ENCODE data around the gene TRIM7.

The TRIM7 gene

DNA sequence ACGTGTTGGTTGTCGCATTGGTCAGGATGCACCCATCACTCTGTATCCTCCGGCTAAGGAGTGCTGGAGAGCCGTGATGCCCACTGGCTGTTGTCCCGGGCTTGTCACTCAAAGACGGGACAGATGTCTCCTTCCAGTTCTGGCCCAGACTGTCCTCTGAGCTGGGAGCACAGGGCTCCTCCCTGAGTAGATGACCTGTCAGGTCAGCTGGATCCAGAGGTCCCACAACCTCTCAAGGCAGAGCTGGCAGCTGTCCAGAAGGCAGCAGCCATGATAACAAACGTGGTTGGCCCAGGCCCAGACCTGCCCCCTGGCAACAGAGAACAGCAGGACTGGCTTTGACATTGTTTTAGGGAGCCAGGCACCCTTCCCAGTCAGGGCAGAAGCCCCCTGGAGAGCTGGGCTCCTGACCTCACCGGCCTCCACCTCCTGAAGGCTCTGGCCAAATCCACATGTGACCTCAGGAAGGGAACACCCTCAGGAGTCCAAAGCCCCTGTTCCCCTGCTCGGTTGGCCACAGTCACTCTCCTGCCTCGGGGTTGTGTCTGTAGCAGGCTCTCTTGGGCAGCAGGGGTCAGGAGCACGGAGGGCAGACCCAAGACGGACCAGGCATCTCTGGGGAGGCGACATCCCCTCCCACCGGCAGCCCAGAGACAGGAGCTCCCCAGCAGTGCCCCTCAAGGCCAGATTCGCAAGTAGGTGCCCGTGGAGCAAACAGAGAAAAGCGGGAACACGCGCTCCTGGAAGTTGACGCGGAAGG lies 10.3 kb downstream of the TRIM7 start:
- peak; percentile 73 for TF ChIP-seq NFIC (IDR thresholded peaks at IDR 0.05)
- TF ChIP-seq EGR1 (IDR thresholded peaks at IDR 0.05): no peak
- no peak for TF ChIP-seq CEBPB (IDR thresholded peaks at IDR 0.05)
- no peak for TF ChIP-seq CREB1 (IDR thresholded peaks at IDR 0.05; ENCODE audit: low read depth)
- TF ChIP-seq EP300 (IDR thresholded peaks at IDR 0.05; ENCODE audit: borderline replicate concordance): no peak
- no peak for TF ChIP-seq MAX (IDR thresholded peaks at IDR 0.05)
- no peak for TF ChIP-seq RAD21 (IDR thresholded peaks at IDR 0.05; ENCODE audit: low read depth)
- peak; percentile 58; the same call in 1 of the 2 replicates for TF ChIP-seq YY1 (IDR thresholded peaks at IDR 0.05; ENCODE audit: low read depth)
- TF ChIP-seq TCF12 (IDR thresholded peaks at IDR 0.05; ENCODE audit: low read depth): no peak
- TF ChIP-seq, protein P1, sequence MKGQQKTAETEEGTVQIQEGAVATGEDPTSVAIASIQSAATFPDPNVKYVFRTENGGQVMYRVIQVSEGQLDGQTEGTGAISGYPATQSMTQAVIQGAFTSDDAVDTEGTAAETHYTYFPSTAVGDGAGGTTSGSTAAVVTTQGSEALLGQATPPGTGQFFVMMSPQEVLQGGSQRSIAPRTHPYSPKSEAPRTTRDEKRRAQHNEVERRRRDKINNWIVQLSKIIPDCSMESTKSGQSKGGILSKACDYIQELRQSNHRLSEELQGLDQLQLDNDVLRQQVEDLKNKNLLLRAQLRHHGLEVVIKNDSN (IDR thresholded peaks at IDR 0.05): no peak
- no peak for TF ChIP-seq TAF1 (IDR thresholded peaks at IDR 0.05; ENCODE audit: low read depth)
- TF ChIP-seq REST (IDR thresholded peaks at IDR 0.05; ENCODE audit: low read depth): no peak
- no peak for TF ChIP-seq FOXM1 (IDR thresholded peaks at IDR 0.05; ENCODE audit: borderline replicate concordance, low read depth)
- no peak for TF ChIP-seq TEAD4 (IDR thresholded peaks at IDR 0.05)
- no peak for TF ChIP-seq ZBTB7A (IDR thresholded peaks at IDR 0.05; ENCODE audit: low read depth)

GRCh38 chr5:181193656-181194055 lies 11.3 kb downstream of the TRIM7 start:
- TF ChIP-seq EP300 (IDR thresholded peaks at IDR 0.05; ENCODE audit: borderline replicate concordance) (no peak), YY1 (IDR thresholded peaks at IDR 0.05; ENCODE audit: low read depth) (no peak), NFIC (IDR thresholded peaks at IDR 0.05) (no peak), TEAD4 (IDR thresholded peaks at IDR 0.05) (no peak), RAD21 (IDR thresholded peaks at IDR 0.05; ENCODE audit: low read depth) (no peak), MAX (IDR thresholded peaks at IDR 0.05) (no peak), CREB1 (IDR thresholded peaks at IDR 0.05; ENCODE audit: low read depth) (no peak)

DNA sequence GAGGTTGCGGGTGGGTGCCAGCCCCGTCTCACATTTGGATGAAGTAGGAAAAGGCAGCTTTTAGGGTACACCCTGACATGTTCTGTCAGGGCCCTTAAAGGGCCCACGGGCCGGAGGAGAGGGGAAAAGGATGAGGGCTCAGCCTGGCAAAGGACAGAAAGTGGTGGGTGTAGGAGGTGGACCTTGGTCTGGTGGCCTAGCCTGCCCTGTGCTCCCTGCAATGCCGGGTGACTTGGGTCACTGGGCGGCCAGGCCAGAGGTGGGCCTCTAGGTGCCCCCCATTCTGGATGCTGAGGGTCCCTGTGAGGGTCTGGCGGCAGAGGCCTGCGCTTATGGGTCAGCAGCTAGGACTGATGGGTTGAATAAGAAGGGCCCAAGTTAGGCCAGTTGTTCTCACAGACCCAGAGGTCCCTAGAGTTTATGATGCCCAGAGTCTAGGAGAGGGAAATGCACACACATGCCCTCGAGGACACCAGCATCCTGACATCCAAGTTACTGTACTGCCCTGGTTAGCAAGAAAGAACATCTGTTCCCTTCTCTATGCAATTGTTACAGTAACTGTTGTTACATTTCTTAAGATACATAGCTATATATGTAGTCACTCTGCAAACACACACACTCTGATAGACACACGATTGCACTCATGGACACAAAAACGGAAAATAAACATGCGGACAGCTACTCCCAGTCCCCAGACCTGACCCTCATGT lies 12.5 kb downstream of the TRIM7 start:
- TF ChIP-seq CEBPB (IDR thresholded peaks at IDR 0.05) (no peak), EP300 (IDR thresholded peaks at IDR 0.05; ENCODE audit: borderline replicate concordance) (no peak), YY1 (IDR thresholded peaks at IDR 0.05; ENCODE audit: low read depth) (no peak), RAD21 (IDR thresholded peaks at IDR 0.05; ENCODE audit: low read depth) (no peak), EGR1 (IDR thresholded peaks at IDR 0.05) (no peak), MAX (IDR thresholded peaks at IDR 0.05) (no peak), TAF1 (IDR thresholded peaks at IDR 0.05; ENCODE audit: low read depth) (no peak), CREB1 (IDR thresholded peaks at IDR 0.05; ENCODE audit: low read depth) (no peak), ZBTB7A (IDR thresholded peaks at IDR 0.05; ENCODE audit: low read depth) (no peak), REST (IDR thresholded peaks at IDR 0.05; ENCODE audit: low read depth) (no peak), TCF12 (IDR thresholded peaks at IDR 0.05; ENCODE audit: low read depth) (no peak), FOXM1 (IDR thresholded peaks at IDR 0.05; ENCODE audit: borderline replicate concordance, low read depth) (no peak), TEAD4 (IDR thresholded peaks at IDR 0.05) (no peak)

DNA sequence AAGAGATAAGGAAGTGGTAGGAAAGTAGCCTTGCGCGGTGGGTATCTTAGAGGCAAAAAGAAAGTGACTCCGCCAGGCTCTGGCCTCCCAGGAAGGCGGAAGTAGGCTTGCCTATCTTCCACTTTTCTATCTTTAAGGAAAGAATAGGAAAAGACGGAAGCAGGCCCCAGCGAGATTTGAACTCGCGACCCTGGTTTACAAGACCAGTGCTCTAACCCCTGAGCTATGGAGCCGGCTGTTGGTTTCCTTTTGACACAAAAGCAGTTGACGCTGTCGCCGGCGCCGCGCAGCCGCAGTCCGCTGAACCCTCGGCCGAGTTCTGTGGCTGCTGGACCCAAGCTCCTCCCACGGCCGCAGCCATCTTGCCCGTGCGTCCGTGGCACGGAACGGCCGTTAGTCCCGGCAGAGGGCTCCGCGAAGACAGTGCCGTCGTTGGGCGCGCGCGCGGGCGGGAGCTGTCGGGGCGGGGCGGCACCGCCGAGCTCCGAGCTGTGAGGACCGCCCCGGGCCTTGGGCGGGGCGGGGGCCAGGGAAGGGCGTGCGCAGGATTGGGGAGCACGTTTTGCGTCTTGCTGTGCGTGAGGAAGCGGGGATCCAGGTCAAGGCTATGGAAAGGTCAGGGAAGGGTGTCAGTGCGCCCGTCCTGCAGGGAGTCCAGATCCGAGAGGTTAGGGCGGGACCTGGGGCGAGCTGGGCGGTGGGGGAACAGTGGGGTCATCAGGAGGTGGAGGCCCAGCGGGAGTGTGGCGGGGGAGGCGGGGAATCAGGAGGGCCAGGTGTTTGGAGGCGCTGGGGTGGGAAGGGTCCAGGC lies 13.3 kb downstream of the TRIM7 start:
- TF ChIP-seq CEBPB (IDR thresholded peaks at IDR 0.05) (peak; percentile 47), YY1 (IDR thresholded peaks at IDR 0.05; ENCODE audit: low read depth) (peak; percentile 92), MAX (IDR thresholded peaks at IDR 0.05) (peak; percentile 80), TAF1 (IDR thresholded peaks at IDR 0.05; ENCODE audit: low read depth) (peak; percentile 61; the same call in 1 of the 2 replicates), RAD21 (IDR thresholded peaks at IDR 0.05; ENCODE audit: low read depth) (no peak), REST (IDR thresholded peaks at IDR 0.05; ENCODE audit: low read depth) (no peak), CREB1 (IDR thresholded peaks at IDR 0.05; ENCODE audit: low read depth) (no peak), ZBTB7A (IDR thresholded peaks at IDR 0.05; ENCODE audit: low read depth) (0 out of 2 replicates have a peak, but pooled peaks have one; percentile 72), EGR1 (IDR thresholded peaks at IDR 0.05) (peak; percentile 24; the same call in 1 of the 2 replicates), TCF12 (IDR thresholded peaks at IDR 0.05; ENCODE audit: low read depth) (peak; percentile 33; the same call in 1 of the 2 replicates), TEAD4 (IDR thresholded peaks at IDR 0.05) (peak; percentile 92)
- TF ChIP-seq, protein P1 (IDR thresholded peaks at IDR 0.05): no peak
